Measurements from ENCODE around the gene UBTD2. TPM values are rescaled to one million over a fixed set of nuclear protein-coding genes. Genes with fewer than 3 reads are reported as not detected.

UBTD2 gene
- total RNA-seq, 1 donor from 2014 or later, result 6.8 TPM

DNA sequence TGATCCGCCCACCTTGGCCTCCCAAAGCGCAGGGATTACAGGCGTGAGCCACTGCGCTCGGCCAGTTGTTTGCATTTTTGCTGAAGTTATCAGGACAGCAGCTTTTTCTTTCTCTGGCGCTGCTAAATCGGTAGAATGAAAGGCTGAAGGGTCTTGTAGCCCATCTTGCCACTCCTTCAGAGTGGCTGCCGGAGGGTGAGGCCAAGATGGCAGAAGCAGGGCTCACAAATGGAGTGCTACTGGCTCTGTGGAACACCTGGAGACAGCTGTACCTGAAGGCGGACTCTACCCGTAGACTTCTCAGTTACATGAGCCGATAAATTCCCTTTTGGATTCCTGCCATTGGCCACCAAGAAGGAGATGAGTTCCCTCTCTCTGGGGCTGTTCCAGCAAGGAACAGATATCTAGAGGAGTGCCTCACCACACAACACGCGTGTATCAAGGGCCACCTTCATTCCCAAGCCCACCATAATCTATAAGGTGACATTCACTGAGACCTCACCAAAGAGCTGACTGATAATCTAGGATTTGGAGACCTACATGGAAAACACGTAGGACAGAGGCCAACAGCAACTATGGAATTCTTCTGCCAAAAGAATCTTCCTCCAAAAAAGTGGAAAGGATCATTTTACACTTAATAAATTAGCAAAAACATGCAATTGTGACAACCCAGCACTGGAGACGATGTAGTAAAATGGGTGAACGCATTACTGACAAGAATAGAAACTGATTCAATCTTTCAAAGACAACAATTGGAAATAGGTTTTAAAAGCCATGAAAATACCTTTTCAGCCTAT lies 117.3 kb downstream of the UBTD2 start:
- Histone ChIP-seq H3K4me3 (no peak overlapping the region), H3K27me3 (no peaks in the 10 kb centered on the region), H3K27ac (no peak overlapping the region), H3K4me1 (no peaks in the 10 kb centered on the region), H3K9me3 (no peaks in the 10 kb centered on the region), H3K36me3 (no peaks in the 10 kb centered on the region)
- intact Hi-C loops (cut with DNase I), result no loop called here
- DNase-seq (ENCODE audit: low spot score in 2 of 2), result no peak
- TF ChIP-seq, protein P1, sequence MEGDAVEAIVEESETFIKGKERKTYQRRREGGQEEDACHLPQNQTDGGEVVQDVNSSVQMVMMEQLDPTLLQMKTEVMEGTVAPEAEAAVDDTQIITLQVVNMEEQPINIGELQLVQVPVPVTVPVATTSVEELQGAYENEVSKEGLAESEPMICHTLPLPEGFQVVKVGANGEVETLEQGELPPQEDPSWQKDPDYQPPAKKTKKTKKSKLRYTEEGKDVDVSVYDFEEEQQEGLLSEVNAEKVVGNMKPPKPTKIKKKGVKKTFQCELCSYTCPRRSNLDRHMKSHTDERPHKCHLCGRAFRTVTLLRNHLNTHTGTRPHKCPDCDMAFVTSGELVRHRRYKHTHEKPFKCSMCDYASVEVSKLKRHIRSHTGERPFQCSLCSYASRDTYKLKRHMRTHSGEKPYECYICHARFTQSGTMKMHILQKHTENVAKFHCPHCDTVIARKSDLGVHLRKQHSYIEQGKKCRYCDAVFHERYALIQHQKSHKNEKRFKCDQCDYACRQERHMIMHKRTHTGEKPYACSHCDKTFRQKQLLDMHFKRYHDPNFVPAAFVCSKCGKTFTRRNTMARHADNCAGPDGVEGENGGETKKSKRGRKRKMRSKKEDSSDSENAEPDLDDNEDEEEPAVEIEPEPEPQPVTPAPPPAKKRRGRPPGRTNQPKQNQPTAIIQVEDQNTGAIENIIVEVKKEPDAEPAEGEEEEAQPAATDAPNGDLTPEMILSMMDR (IDR thresholded peaks at IDR 0.05), result no peak

DNA sequence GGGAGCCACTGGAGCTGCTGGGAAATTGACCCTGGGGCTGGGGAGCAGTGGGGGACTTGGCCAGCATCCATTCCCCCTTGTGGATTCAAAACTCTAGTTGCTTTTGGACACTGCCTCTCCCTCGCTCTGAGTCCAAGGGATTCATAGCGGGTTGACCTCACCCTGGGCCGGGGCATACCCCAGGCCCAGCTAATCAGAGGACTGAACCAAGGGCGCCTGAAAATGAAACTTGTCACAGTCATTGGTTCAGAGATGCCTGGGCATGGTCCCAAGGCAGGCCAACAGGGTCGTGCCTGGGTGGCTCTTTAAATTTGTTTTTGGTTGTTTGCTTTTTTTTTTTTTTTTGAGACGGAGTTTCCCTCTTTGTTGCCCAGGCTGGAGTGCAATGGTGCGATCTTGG lies 118.1 kb downstream of the UBTD2 start:
- DNase-seq (ENCODE audit: low spot score in 2 of 2), result no peak
- Histone ChIP-seq H3K4me3 (no peak overlapping the region), H3K27me3 (no peaks in the 10 kb centered on the region), H3K4me1 (no peaks in the 10 kb centered on the region), H3K27ac (no peak overlapping the region), H3K36me3 (no peaks in the 10 kb centered on the region), H3K9me3 (no peaks in the 10 kb centered on the region)
- TF ChIP-seq, protein P1 (IDR thresholded peaks at IDR 0.05), result no peak
- intact Hi-C loops (cut with DNase I), result no loop called here

DNA sequence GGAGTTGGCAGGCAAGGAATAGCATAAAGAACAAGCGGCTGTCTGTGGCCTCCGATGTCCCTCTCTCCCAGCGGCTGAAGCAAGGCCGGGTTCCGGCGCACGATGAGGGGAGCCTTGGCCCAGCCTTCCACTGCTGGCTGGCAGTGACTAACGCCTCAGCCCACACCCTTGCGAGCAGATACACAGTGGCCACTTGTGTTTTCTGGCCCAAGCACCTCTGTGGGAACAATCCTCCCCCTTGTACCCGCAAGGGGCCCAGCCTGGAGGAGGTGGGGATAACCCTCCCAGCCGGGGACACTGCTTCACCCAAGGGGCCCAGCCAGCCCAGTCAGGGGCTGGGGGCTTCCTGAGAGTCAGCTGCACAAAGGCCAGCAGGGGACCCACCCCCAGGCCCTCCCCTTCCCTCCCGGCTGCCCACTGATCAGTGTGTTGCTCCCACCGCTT lies 118.8 kb downstream of the UBTD2 start:
- DNase-seq (ENCODE audit: low spot score in 2 of 2), result no peak
- no peaks in the 10 kb centered on the region for H3K4me1 ChIP-seq
- no peaks in the 10 kb centered on the region for H3K36me3 ChIP-seq
- H3K27me3 ChIP-seq, result no peaks in the 10 kb centered on the region
- TF ChIP-seq, protein P1 (IDR thresholded peaks at IDR 0.05), result no peak
- intact Hi-C loops (cut with DNase I), result no loop called here
- no peak overlapping the region for H3K4me3 ChIP-seq
- no peaks in the 10 kb centered on the region for H3K9me3 ChIP-seq
- H3K27ac ChIP-seq, result no peak overlapping the region

DNA sequence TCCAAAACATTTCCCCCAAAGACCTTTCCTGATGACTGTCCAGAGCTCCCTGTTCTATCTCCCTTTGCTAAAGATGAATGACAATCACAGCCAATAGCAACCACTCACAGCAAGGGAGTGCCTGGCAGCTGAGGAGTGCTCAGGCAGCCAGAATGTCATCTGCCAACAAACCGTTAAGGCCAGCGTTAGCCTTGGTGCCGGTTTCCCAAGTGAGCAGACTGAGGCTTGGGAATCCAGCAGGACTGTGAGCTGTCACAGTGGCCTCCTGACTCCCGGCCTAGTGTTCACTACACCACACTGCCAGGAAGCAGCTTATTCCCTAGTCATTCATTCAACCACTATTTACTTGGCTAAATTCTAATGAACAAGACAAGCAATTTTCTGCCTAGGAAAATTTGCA lies 120.2 kb downstream of the UBTD2 start:
- no peaks in the 10 kb centered on the region for H3K9me3 ChIP-seq
- intact Hi-C loops (cut with DNase I), result no loop called here
- TF ChIP-seq, protein P1 (IDR thresholded peaks at IDR 0.05), result no peak
- H3K27ac ChIP-seq, result no peak overlapping the region
- no peaks in the 10 kb centered on the region for H3K27me3 ChIP-seq
- H3K4me1 ChIP-seq, result no peaks in the 10 kb centered on the region
- no peak overlapping the region for H3K4me3 ChIP-seq
- H3K36me3 ChIP-seq, result no peaks in the 10 kb centered on the region
- no peak for DNase-seq (ENCODE audit: low spot score in 2 of 2)

- DNase-seq (ENCODE audit: low spot score in 2 of 2), result no peak
- Histone ChIP-seq H3K9me3 (no peaks in the 10 kb centered on the region), H3K4me1 (no peaks in the 10 kb centered on the region), H3K4me3 (no peak overlapping the region), H3K27ac (no peak overlapping the region), H3K27me3 (no peaks in the 10 kb centered on the region), H3K36me3 (no peaks in the 10 kb centered on the region)
- TF ChIP-seq, protein P1 (IDR thresholded peaks at IDR 0.05), result no peak
- intact Hi-C loops (cut with DNase I), result no loop called here
These were observed 120.6 kb downstream of the UBTD2 start for GRCh38 chr5:172162987-172163343.

Measured in ascending aorta (tissue), 2 donors.